ENCODE results near the gene TIMM50.

TIMM50 gene

GRCh38 chr19:39480337-39481228 lies at the start of gene TIMM50:
Gene TIMM50, plus strand, starts transcription at chr19:39480838. Its CDS starts 16 bp downstream, at chr19:39480854.
- DNase-seq (ENCODE audit: low spot score): peak; percentile 96
- in situ Hi-C loops (cut with MboI; ENCODE audit: low sequenced_read_pairs, unreplicated experiment): no loop called here
- TF ChIP-seq, protein P1, sequence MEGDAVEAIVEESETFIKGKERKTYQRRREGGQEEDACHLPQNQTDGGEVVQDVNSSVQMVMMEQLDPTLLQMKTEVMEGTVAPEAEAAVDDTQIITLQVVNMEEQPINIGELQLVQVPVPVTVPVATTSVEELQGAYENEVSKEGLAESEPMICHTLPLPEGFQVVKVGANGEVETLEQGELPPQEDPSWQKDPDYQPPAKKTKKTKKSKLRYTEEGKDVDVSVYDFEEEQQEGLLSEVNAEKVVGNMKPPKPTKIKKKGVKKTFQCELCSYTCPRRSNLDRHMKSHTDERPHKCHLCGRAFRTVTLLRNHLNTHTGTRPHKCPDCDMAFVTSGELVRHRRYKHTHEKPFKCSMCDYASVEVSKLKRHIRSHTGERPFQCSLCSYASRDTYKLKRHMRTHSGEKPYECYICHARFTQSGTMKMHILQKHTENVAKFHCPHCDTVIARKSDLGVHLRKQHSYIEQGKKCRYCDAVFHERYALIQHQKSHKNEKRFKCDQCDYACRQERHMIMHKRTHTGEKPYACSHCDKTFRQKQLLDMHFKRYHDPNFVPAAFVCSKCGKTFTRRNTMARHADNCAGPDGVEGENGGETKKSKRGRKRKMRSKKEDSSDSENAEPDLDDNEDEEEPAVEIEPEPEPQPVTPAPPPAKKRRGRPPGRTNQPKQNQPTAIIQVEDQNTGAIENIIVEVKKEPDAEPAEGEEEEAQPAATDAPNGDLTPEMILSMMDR (IDR thresholded peaks at IDR 0.05; ENCODE audit: borderline replicate concordance, control extremely low read depth, extremely low read depth, insufficient read depth, missing control alignments): peak; percentile 7

DNA sequence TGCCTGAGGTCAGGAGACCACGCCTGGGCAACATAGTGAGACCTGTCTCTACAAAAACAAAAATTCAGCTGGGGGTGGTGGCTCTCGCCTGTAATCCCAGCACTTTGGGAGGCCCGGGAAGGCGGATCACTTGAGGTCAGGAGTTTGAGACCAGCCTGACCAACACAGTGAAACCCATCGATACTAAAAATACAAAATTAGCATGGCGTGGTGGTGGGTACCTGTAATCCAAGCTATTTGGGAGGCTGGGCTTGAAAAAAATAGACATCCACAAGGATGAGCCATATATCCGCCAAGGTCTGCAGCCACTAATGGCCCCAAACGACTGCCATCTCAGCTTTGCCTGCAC lies 48.0 kb upstream of the TIMM50 start:
- DNase-seq (ENCODE audit: low spot score): no peak
- in situ Hi-C loops (cut with MboI; ENCODE audit: low sequenced_read_pairs, unreplicated experiment): no loop called here

DNA sequence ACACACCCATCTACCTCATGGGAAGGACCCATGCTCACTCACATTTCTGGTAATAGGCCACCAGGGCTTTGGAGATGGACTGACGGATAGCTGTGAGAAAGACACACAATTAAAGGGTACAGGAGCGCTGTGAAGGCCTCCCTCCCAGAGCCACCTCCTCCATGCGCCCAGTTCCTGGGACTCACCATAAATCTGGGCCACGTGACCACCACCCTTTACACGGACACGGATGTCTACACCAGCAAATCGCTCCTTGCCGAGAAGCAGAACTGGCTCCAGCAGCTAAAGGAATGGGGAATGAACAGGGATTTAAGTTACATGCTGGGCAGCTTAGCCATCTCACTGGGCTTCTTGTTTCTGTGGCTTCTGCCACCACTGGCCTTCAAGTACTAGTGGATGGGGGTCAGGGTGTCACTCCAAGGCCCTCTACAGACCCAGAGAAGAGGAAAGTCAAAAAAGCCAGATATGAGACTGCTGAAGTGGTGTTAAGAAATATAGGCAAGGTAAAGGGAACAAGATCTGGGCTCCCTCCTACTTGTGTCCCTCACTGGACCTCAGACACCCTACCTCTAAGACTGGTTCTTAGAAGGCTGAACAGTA lies 47.1 kb upstream of the TIMM50 start:
- no peak for DNase-seq (ENCODE audit: low spot score)
- in situ Hi-C loops (cut with MboI; ENCODE audit: low sequenced_read_pairs, unreplicated experiment): no loop called here
- TF ChIP-seq, protein P1 (IDR thresholded peaks at IDR 0.05; ENCODE audit: borderline replicate concordance, control extremely low read depth, extremely low read depth, insufficient read depth, missing control alignments): no peak

More for the DNA sequence above, 48.0 kb upstream of the TIMM50 start:
- TF ChIP-seq, protein P1 (IDR thresholded peaks at IDR 0.05; ENCODE audit: borderline replicate concordance, control extremely low read depth, extremely low read depth, insufficient read depth, missing control alignments): no peak

DNA sequence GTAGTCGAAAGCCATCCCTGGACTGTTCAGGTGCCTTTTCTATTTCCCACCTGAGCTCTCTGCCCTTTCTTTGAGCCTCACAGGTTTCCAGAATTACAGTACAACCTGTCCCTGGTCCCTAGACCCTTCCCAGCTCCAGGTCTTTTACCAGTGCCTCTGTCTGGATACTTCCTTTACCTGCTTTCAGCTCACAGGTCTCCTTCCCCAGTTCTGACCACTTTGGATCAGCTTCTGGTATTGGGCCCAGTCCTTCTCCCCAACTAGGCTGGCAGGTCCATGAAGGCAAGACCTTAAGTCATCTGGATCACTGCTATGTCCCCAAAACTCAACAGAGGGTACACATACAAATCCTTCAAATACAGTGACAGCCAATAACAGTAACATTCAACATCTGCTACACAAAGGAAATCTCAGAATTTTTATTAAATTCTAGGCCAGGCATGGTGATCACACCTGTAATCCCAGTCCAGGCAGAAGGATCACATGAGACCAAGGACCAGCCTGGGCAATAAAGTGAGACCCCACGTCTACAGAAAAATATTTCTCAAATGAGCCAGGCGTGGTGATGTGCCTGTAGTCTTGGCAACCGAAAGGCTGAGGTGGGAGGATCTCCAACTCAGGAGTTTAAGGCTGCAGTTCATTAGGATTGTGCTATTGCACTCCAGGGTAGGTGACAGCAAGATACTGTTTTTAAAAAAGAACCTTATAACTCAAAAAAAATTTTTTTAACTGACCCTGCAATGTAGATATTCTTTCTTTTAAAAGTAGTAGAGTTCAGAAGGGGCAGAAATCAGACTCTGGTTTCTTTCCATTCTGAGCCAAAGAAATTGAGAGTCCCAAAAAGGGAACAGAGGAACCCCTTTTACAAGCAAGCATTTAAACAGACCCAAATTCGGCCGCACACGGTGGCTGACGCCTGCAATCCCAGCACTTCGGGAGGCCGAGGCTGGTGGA lies 46.2 kb upstream of the TIMM50 start:
- in situ Hi-C loops (cut with MboI; ENCODE audit: low sequenced_read_pairs, unreplicated experiment): no loop called here
- no peak for DNase-seq (ENCODE audit: low spot score)

DNA sequence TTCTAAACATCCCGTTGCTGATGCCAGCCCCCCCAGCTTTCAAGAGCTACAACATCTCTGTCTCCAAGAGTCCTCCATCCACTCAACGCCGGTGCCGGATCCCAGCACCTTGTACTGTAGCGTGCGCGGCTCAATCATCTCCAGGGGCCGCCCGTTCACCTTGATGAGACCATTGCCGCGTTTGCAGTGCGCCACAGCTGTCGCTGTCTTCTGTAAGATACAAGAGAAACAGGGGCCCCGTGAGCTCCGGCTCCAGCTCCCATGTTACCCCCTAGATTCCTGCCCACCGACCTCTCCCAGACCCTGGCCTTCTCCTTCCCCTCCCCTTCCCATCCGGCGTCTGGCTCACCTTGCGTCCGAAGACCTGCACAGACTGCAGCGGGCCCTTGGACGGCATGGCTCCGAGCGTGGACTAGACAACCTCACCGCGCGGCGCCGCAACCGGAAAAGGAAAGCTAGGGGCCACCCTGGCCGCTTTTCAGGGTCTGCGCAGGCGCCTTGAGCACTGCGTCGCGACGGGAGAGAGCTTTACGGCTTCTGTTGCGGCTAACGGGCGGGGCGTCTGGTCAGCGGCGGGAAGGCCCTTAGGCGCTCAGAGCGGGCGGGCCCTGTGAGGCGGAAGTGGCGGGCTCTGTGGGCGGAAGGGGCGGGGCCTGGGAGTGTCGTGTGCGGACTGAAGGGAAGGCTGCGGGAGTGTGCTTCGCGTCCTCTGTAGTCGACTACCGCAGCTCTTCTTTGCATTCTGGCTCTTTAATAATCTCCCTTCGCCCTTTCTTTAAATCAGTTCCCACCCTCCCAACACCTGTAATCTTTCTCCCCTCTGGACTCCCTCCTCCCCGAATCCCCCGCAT lies 44.9 kb upstream of the TIMM50 start, which contains the start of gene RPS16:
TSS of gene RPS16 (minus strand) at position 451 of the 851 bp plus-strand sequence. CDS start at position 397, 54 bp downstream.
- in situ Hi-C loops (cut with MboI; ENCODE audit: low sequenced_read_pairs, unreplicated experiment): no loop called here
- DNase-seq (ENCODE audit: low spot score): peak; percentile 97
- TF ChIP-seq, protein P1 (IDR thresholded peaks at IDR 0.05; ENCODE audit: borderline replicate concordance, control extremely low read depth, extremely low read depth, insufficient read depth, missing control alignments): no peak

More for the DNA sequence above, 46.2 kb upstream of the TIMM50 start:
- TF ChIP-seq, protein P1 (IDR thresholded peaks at IDR 0.05; ENCODE audit: borderline replicate concordance, control extremely low read depth, extremely low read depth, insufficient read depth, missing control alignments): no peak

Data from GM13976 (cell line).